Activated gamma-delta T cell treated with Interleukin-2 at 50 U/mL for 16 hours (primary cell): ENCODE results near the gene CYP24A1.
A peak's percentile ranks its signal among the peaks of the same experiment; 100 is the strongest.

Experiments
- DNase-seq: peaks from one replicate; pipeline ENCODE4 v3.0.0-alpha.2; 2020

CYP24A1 gene

GRCh38 chr20:54173653-54174456 lies at the start of gene CYP24A1:
TSS of gene CYP24A1 (minus strand) at chr20:54173986. CDS start at chr20:54173579, 407 bp downstream.
- DNase-seq = no peak

- DNase-seq = no peak
These were observed 49.5 kb upstream of the CYP24A1 start for GRCh38 chr20:54223285-54223684.

GRCh38 chr20:54221996-54222890 lies 48.5 kb upstream of the CYP24A1 start:
- no peak for DNase-seq

- DNase-seq = no peak
These were observed 47.6 kb upstream of the CYP24A1 start for GRCh38 chr20:54221353-54221752.

- DNase-seq = no peak
These were observed 46.9 kb upstream of the CYP24A1 start for GRCh38 chr20:54220722-54221121.

GRCh38 chr20:54219751-54220426 lies 46.1 kb upstream of the CYP24A1 start:
- no peak for DNase-seq

GRCh38 chr20:54218470-54218869 lies 44.7 kb upstream of the CYP24A1 start:
- DNase-seq = no peak

GRCh38 chr20:54217762-54218161 lies 44.0 kb upstream of the CYP24A1 start:
- DNase-seq = no peak

- DNase-seq = no peak
These were observed 41.5 kb upstream of the CYP24A1 start for GRCh38 chr20:54215157-54215789.

GRCh38 chr20:54214566-54214965 lies 40.8 kb upstream of the CYP24A1 start:
- DNase-seq = no peak

GRCh38 chr20:54212871-54213270 lies 39.1 kb upstream of the CYP24A1 start:
- DNase-seq = no peak

- no peak for DNase-seq
These were observed 38.4 kb upstream of the CYP24A1 start for GRCh38 chr20:54212226-54212625.

GRCh38 chr20:54209216-54209813 lies 35.5 kb upstream of the CYP24A1 start:
- DNase-seq = no peak

- no peak for DNase-seq
These were observed 34.9 kb upstream of the CYP24A1 start for GRCh38 chr20:54208548-54209176.

GRCh38 chr20:54207743-54208547 lies 34.2 kb upstream of the CYP24A1 start, which contains the start of gene PFDN4:
TSS of gene PFDN4 (plus strand) at chr20:54208087. CDS start at chr20:54208101, 14 bp downstream.
- DNase-seq = peak; percentile 65

- DNase-seq = no peak
These were observed 33.4 kb upstream of the CYP24A1 start for GRCh38 chr20:54207053-54207742.

- no peak for DNase-seq
These were observed 31.7 kb upstream of the CYP24A1 start for GRCh38 chr20:54205450-54205849.

- no peak for DNase-seq
These were observed 30.7 kb upstream of the CYP24A1 start for GRCh38 chr20:54204481-54204880.

GRCh38 chr20:54204063-54204462 lies 30.3 kb upstream of the CYP24A1 start:
- DNase-seq = no peak

GRCh38 chr20:54203281-54203680 lies 29.5 kb upstream of the CYP24A1 start:
- DNase-seq = no peak
